GM18498 (cell line): Measurements from ENCODE around the gene PRRC2B.
A peak's percentile ranks its signal among the peaks of the same experiment; 100 is the strongest.
"Not testable (repeated sequence)": the region's sequence is repeated elsewhere in the genome, so short reads cannot be mapped to it uniquely, and the experiment has no call there.

Experiments used
- ATAC-seq: cut with Tn5 transposase; IDR thresholded peaks from one replicate; pipeline ENCODE4 v1.9.1; 2021; ENCODE audit warnings: mild to moderate bottlenecking, moderate library complexity; ENCODE audit not compliant: unreplicated experiment

PRRC2B gene

DNA sequence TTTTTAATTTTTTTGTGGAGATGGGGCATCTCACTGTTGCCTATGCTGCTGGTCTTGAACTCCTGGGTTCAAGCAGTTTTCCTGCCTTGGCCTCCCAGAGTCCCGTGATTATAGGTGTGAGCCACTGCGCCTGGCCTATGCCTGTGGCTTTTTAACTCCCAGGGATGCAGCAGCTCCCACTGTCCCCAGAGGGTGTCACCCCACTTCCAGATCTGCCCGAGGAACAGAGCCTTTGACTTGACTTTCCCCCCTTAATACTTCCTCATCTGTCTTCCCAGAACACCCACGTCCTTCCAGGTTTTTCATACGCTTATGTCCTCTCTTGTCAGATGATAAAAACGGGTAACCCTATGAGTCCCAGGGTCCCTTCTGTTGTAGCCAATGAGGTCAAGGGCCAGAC is 7.6 kb upstream of the PRRC2B start:
- no peak for ATAC-seq

- ATAC-seq, result no peak
These were observed 6.5 kb upstream of the PRRC2B start for GRCh38 chr9:131387394-131387793.

GRCh38 chr9:131391020-131391419 is 2.9 kb upstream of the PRRC2B start:
- no peak for ATAC-seq

DNA sequence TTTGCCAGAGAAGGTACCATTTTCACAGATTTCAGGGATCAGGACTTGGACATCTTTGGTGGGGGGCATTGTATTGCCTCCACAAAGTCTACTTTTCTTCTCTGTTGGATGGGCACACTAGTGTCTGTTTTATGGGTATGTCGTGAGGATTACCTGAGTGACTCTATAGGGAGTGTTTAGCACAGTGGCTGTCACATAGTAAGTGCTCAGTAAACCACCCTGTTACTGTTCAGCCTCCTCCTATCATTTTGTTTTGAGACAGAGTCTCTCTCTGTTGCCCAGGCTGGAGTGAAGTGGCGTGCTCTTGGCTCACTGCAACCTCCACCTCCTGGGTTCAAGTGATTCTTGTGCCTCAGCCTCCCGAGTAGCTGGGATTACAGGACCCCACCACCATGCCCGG is 2.4 kb upstream of the PRRC2B start:
- ATAC-seq, result no peak

DNA sequence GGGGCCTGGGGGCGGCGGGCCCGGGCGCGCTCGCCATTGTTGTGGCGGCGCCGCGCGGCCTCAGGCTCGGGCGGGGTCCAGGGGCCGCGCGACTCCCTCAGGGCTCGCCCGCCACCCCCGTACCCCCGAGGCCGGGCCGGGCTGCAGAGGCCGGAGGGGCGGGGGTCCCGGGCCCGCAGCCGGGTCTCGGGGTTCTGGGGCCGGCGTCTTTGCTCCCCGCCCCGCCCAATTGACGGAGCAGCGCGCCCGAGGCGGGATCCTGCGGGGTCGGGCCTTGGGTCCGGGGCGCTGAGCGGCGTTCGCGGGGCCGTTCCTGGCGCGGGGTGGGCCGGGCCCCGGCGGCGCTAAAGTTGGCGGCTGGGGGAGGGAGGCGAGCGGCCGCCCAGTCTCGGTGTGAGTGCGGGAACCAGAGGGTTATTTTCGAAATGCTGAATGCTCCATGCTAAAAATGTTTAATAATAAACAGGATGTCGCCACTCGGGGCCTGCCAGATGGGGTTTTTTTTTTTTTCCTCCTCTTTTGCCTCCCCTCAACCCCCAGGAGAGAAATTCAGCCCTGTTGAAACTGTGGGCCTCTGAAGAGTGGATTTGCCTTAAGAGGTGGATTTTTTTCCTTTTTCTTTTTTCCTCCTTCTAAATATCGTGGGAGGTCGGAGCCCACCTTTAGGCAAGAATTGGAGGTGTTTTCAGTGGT is 724 bp downstream of the PRRC2B start:
- peak; percentile 44 for ATAC-seq

DNA sequence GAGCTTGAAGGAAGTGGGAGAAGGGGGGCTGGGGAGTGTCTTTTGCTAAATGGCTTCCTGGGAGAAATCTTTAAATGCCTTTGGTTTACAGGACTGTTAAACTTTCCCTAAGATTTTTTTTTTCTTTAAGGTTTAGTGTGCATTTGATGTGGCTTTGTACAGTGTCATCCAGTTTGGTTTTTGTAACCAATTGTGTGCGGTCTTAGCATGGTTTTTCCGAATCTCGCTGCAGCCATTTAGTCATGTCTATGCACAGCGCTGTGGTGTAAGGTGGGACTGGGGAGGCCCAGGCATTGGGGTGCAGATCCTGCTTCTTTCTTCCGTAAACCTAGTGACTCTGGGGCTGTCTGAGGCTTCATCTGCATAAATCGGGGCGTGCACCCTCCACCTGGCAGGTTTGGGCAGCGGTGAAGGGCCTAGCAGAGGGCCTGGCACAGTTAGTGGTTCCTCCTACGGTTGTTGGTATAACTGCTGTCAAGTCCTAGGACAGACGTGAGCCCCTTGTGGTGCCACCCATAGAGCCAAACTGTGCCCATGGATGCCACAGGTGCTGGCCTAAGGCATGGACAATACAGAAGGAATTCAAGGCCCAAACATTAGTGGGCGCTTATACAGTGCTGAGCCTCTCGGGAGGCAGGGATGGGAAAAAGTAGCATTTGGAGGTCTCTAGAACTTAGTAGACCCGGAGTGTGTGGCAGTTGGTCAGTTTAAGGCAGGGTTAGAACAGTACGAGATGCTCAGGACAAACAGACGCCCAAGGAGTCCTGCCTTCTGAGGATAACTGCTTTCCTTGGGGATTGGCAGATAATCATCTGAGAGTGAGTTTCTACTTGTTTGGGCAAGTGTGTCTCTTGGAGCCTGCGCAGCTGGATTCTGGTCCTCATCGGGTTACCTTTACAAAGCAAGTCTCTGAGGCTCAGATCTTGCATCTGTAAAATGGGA is 1.5 kb downstream of the PRRC2B start:
- no peak for ATAC-seq

- not testable (repeated sequence) for ATAC-seq
These were observed 2.2 kb downstream of the PRRC2B start for GRCh38 chr9:131396099-131396479.

DNA sequence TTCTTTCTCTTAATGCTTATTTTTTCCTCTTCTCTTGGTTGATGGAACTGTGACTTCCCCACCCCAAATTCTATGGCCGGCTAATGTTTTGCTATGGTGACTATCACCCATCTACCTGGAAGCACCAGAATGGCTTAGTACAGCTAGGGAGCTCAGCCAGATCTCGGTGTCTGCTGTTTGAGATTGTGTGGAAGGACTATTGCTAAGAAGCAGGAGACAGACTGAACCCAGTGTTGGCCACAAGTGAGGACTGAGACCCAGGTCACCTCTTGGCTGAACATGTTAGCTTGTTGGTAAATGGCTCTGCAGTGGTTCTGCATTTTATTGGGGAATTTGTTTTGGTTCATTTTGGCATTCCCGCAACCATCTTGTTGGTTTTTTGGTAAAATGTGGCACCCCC is 2.7 kb downstream of the PRRC2B start:
- ATAC-seq, result no peak

DNA sequence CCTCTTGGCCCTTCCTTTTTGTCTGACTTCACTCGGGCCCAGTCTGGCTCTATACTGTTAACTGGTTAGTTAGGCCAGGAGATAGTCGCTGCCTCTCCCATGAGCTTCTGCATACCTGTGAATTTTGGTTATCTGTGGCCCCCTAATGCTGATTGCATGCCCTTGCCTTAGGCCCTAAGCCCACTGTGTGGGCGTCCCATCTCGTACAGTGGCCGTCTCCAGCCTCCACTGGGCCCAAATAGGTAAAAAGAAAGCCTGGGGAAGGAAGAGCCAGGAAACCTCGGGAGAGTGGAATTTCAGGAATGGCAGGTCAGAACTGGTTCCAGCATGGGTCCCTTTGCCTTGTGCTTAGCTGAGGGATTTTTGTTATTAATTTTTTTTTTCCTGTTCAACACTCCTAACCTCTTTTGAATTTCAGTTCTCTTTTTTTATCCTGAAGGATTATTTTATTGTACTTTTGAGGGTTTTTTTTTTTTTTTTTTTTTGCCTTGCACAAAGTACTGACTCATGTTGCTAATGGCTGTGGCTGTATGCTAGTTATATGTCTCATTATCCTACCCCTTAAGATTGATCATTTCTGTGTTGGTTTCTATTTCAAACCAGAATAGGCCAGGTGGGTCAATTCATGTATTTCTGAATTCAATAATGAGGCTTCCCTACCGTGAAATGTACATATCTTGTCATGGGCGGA is 3.4 kb downstream of the PRRC2B start:
- ATAC-seq, result no peak

DNA sequence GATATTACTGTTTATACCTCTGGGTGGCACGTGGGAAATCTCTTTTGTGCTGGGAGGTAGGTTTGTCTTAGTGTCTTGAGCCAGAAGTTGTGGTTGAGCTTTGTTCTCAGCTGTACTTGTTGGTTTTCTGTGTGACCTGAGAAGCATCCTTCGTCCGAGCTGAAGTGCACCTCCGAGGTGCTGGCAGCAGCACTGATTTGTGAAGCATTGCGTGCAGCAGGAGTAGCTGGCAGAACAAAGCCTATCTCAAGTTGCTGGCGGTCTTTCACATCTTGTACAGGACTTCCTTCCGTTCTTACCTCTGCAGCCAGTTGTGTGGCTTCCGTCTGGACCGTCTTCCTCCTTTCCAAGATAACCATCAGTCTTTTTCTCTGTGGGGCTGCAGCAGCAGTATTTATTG is 4.3 kb downstream of the PRRC2B start:
- ATAC-seq, result no peak

DNA sequence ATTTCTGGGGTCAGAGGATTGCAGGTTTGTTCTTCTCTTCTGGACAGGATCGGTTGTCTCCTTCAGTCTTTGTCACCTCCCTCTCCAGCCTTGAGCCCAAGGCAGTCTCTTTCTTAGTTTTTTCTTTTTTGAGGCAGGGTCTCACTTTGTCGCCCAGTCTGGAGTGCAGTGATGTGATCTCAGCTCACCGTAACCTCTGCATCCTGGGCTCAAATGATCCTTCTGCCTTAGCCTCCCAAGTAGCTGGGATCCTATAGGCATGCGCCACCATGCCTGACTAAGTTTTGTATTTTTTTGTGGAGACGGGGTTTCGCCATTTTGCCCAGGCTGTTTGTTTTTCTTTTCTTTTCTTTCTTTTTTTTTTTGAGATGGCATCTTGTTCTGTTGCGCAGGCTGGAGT is 6.1 kb downstream of the PRRC2B start:
- no peak for ATAC-seq

DNA sequence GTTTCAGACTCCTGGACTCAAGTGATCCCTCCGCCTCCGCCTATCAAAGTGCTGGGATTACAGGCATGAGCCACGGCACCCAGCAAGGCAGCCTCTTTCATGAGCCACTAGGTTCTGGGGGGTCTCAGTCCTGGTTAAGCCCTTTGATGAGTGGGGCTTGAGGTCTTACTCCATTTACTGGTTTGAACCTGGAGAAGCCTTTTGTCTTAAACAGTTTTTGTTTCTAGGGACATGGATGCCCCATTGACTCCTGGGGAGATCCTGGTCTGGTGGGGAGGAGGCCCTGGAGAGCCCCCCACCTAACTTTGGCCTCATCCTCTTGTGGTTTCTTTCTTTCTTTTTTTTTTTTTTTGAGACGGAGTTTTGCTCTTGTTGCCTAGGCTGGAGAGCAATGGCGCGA is 6.7 kb downstream of the PRRC2B start:
- no peak for ATAC-seq

DNA sequence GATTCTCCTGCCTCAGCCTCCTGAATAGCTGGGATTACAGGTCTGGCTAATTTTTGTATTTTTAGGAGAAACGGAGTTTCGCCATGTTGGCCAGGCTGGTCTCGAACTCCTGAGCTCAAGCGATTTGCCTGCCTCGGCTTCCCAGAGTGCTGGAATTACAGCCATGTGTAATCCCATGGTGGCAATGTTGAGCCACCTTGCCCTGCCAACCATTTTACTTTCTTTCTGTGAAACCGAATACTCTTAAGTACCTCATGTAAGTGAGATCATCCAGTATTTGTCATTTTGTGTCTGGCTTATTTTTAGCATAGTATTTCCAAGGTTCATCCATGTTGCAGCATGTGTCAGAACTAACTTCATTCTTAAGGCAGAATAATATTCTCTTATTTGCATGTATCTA is 8.2 kb downstream of the PRRC2B start:
- ATAC-seq, result no peak

GRCh38 chr9:131402738-131403492 is 9.0 kb downstream of the PRRC2B start:
- no peak for ATAC-seq

GRCh38 chr9:131403493-131403773 is 9.5 kb downstream of the PRRC2B start:
- ATAC-seq, result no peak

DNA sequence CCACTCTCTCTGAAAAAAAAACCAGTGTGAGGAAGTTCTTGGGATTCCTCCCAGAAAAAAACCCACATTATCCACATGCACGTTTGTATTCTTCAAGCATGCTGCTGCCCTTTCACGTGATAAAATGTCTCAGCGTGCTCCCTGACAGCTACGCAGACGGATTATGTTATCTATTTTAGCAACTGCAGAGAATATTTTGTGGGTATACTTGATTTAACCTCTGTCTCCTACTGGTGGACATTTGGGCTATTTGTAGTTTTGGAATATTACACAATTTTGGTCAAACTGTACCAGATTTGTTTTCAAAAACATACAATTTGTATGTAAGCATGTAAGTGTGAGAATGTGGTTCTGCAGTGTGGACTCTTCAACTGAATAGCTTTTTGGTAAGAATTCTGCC is 10.7 kb downstream of the PRRC2B start:
- no peak for ATAC-seq

DNA sequence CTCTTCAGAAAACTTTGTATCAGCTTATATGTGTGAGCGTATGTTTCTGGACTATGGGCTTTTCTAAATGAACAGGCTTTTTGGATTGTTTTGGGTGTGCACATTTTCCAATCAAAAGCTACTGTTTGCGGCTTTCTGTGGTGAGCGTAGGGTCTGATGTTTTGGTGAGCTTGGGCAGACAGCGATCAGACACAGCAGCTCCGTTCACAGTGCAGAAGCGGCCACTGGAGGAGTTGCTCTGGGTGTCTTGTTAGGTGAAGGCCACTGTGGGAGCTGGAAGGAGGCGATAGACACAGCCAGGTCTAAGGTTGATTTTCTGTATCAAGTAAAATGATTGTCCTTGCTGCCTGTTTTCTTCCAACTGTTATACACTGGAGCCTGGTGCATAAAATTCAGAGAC is 11.1 kb downstream of the PRRC2B start:
- ATAC-seq, result no peak

DNA sequence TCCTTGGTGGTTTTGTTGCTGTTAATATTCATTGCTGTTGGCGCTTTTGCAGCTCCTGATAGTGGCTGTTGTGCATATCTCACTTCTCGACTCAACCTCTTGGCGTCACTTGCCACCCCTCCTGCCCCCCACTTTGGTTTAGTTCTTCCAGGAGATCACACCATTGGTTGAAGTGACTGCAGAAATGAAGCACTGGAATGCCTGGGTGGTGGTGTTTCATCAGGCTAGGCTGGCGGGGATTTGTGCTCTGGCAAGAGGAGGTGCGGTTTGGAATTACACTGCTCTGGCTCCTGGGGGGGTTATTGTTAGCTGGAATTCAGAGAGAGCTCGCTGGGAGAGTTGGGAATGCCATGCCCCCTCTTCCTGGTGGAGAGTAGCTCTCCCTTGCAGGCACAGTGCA is 11.5 kb downstream of the PRRC2B start:
- ATAC-seq, result no peak

- ATAC-seq, result no peak
These were observed 12.1 kb downstream of the PRRC2B start for GRCh38 chr9:131405858-131406537.

- ATAC-seq, result no peak
These were observed 12.9 kb downstream of the PRRC2B start for GRCh38 chr9:131406563-131407436.
